Ureter (tissue), 1 donor: ENCODE measurements around the gene FBXO24. TPM values are rescaled to one million over a fixed set of nuclear protein-coding genes. Genes with fewer than 3 reads are reported as not detected.

Experiments used
- DNase-seq: peaks from one replicate; pipeline ENCODE4 v3.0.0-alpha.2; 2020; ENCODE audit warnings: low spot score
- total RNA-seq: library from RNA; stranded (reverse); gene quantifications from one replicate; pipeline ENCODE4 v1.2.4, GENCODE V29; 2023
- donor health status: DM: yes; HTN: yes; CAD: no.

The FBXO24 gene
- total RNA-seq, 1 donor from 2014 or later = 0.29 TPM

DNA sequence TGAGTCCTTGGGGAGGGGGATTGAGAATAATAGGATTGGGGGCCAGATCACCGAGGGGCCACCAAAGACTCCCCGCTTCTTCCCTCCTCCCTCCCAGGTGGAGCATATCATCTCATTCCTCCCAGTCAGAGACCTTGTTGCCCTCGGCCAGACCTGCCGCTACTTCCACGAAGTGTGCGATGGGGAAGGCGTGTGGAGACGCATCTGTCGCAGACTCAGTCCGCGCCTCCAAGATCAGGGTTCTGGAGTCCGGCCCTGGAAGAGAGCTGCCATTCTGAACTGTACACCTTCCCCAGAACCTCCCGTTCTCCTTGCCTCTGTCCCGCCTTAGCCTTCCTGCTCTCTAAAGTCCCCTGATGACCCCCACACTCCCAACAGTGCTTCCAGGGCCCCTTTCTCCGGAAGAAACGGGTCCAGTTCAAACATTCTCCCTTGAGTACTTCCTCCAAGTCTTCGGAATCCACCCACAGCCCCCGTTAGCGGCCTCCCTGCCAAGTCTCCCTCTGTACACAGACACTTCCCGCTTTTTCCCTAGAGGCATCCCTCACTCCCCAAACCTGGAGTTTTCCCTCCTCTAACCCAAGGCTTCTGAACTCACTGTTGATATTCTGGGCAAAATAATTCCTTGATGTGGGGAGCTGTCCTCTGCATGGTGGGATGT is 4.1 kb downstream of the FBXO24 start:
- no peak for DNase-seq

- no peak for DNase-seq
Measured at GRCh38 chr7:100591596-100591995, 5.5 kb downstream of the FBXO24 start.

DNA sequence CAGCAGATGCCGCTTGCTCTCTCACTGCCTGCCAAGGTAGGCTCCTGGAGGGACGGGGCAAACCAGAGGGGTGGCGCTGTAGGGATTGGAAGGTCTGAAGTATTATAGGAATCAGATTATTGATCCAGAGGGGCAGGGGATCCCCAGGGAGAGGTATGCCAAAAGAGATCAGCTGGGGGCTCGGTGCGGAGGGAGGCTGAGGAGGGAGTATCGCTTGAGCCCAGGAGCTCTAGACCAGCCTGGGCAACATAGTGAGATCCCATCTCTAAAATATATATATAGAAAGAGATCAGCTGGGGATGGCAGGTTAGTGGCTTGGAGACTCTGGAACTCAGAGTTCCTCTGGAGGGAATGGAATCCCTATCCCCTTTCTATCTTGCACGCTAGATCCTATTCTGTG is 9.1 kb downstream of the FBXO24 start:
- no peak for DNase-seq

GRCh38 chr7:100598425-100598824 is 12.3 kb downstream of the FBXO24 start:
- DNase-seq = no peak

DNA sequence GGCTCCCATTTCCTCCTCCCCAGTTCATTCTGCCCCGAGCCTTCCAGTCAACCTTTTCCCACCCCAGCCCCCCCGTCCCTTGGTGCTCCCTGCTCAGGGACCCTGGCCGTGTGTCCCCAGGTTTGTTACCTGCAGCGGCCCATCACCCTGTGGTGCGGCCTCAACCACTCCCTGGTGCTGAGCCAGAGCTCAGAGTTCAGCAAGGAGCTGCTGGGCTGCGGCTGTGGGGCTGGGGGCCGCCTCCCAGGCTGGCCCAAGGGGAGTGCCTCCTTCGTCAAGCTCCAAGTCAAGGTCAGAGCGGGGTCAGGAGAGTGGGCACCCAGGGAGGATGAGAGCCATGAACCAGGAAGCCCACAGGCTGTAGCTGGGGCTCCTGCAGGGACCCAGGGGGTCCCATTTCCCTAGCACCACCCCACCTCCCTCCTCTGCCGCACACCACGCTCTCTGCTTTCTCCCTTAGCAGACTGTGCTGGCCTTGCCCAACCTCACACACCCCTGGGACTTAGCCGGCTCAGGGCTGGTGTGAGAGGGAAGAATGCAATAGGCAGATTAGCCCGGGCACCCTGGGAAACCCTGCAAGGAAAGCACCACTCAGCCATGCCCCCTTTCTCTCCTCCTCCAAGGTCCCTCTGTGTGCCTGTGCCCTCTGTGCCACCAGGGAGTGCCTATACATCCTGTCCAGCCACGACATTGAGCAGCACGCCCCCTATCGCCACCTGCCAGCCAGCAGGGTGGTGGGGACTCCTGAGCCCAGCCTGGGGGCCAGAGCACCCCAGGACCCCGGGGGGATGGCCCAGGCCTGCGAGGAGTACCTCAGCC is 14.0 kb downstream of the FBXO24 start:
- no peak for DNase-seq

GRCh38 chr7:100600730-100601038 is 14.6 kb downstream of the FBXO24 start:
- DNase-seq = no peak

- DNase-seq = peak; percentile 89
Measured at GRCh38 chr7:100602889-100603725, 17.0 kb downstream of the FBXO24 start.

DNA sequence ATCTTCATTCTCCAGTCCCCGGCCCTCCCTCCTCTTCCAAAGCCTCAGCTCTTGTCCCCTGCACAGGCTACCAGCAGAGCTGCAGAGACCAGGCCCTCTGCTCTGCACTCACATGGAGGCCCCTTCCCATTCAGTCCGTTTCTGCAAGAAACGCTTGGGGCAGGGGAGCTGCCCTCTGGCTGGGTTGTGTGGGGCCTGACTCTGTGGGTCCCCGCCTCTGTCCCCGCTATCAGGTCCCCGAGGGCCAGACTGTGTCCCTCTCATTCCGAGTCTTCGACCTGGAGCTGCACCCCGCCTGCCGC is 17.5 kb downstream of the FBXO24 start:
- DNase-seq = no peak

DNA sequence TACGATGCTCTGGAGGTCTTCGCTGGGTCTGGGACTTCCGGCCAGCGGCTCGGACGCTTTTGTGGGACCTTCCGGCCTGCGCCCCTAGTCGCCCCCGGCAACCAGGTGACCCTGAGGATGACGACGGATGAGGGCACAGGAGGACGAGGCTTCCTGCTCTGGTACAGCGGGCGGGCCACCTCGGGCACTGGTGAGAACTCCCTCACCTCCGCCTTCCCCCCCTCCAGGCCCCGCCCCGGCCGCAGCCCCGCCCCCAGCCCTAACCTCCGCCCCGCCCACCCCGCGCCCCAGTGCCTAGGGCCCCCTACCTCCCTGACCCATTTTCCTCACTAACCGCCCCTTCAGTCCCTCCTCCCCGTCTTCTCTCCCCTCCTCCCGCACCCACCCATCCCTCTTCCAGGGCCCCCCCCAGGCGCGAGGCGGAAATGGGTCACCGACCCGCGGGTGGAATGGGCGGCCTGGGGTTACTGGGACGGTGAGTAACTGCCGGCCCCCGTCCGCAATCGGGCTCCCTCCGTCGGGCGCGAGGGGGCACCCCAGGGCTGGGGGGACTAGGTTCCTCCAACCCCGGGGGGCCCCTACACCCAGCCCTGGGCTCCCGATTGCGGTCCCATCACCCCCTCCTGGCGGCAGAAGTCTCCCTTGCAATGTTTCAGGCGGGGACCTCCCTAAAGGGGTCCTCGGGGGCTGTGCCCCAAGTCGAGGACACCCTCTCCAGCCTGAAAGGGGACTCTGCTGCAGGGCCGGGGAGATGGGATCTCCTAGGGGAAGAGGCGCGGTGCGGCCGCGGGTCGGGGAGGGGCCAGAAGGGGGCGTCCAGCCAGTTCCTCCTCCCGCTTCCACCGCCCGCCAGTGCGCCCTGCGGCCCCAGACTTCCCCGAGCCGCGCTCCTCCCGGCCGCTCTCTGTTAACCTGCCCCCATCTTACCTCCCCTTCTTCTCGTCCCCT is 18.2 kb downstream of the FBXO24 start:
- DNase-seq = peak; percentile 77

- no peak for DNase-seq
Measured at GRCh38 chr7:100604976-100605911, 19.1 kb downstream of the FBXO24 start.

DNA sequence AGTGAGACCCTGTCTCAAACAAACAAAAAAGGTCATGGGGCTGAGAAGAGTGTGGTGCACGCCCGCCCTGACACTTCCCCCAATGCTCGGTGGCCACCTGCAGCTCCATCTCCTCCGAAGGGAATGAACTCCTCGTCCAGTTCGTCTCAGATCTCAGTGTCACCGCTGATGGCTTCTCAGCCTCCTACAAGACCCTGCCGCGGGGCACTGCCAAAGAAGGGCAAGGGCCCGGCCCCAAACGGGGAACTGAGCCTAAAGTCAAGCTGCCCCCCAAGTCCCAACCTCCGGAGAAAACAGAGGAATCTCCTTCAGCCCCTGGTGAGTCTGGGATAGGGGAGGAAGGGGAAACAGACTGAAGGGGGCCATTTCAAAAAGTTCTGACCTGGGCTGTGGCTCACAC is 20.2 kb downstream of the FBXO24 start:
- DNase-seq = no peak

- DNase-seq = no peak
Measured at GRCh38 chr7:100607111-100607510, 21.0 kb downstream of the FBXO24 start.

DNA sequence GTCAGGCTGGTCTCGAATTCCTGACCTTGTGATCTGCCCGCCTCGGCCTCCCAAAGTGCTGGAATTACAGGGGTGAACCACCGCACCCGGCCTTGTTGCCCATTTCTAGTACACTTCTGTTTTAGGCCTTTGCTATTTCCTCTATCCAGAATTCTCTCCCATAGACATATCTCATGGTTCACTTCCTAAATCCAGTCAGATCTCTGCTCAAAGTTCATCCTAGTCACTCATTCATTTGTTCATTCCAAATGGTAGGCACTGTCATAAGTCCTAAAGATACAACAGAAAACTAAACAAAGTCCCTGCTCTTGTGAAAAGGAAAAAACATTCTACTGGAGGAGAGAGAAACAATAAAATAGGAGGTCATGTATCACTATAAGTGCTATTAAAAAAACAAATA is 23.8 kb downstream of the FBXO24 start:
- no peak for DNase-seq

GRCh38 chr7:100611983-100612729 is 26.0 kb downstream of the FBXO24 start, which contains the start of gene MOSPD3:
TSS of gene MOSPD3 (plus strand) at chr7:100612540. CDS start at chr7:100612792, 252 bp downstream.
- peak; percentile 99 for DNase-seq

DNA sequence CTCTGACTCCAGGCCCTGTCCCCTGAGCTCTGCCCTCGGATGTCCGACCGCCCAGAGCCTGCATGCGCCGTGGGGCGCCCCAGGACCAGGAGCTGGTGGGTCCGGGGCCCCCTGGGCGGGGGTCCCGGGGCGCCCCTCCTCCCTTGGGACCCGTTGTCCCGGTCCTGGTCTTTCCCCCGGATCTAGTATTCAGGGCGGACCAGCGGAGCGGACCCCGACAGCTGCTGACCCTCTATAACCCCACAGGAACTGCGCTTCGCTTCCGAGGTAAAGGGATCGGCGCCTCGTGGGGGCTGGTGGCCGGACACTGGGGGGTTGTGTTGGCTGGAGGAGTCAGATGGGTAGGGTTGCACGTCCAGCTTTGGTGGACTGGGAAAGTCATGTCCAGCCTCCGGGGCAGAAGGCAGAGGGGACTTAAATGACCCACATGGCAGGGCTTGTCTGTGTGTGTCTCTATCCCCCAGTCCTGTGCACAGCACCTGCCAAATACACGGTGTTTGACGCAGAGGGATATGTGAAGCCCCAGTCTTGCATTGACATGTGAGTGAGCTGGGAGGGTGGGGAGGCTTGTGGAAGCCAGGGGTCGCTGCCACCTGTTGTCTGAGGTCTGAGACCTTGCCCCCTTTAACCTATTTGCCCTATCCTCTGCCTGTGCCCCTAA is 26.7 kb downstream of the FBXO24 start:
- DNase-seq = peak; percentile 60

DNA sequence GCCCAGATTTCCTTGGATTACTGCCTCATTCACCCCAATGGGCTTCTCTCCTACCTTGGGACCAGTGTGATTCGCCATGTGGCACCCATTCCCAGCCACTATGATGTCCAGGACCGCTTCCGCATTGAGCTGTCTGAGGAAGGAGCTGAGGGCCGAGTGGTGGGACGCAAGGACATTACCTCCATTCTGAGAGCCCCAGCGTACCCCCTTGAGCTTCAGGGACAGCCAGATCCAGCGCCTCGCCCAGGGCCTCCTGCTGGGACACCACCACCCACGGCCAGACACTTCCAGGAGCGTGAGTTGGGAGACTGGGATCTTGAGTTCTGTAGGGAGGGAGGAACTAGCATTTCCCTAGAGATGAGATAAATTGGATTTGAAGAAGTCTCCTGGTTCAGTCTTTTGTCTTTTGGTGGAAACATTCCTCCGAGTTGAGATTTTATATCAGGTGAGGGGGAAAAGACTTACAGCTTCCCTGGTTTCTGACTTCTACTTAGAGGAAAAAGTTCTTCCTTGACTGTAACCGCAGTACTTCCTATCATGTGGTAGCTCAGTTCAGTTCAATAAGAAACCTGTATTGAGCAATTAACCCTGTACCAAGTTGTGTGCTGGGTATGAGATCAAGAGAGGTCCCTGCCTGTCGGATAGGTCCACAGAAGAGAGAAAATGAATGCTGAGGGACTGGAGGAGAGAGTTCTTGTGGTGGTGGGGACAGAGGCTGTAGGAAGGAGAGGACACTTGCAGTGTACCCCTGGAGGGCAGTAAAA is 27.5 kb downstream of the FBXO24 start:
- no peak for DNase-seq

DNA sequence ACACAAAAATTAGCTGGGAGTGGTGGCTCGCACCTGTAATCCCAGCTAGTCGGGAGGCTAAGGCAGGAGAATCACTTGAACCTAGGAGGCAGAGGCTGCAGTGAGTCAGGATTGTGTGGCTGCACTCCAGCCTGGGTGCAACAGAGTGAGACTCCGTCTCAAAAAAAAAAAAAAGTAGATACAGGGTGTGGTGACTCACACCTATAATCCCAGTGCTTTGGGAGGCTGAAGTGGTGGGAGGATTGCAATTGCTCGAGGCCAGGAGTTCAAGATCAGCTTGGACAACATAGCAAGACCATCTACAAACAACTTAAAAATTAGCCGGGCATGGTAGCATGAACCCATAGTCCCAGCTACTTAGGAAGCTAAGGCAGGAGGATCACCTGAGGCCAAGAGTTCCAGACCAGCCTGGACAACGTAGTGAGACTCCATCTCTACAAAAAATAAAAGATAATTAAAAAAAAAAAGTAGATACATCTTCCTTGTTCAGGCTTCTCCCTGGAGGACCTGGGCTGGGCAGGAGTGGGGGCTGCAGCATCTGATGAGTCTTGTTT is 28.3 kb downstream of the FBXO24 start:
- DNase-seq = no peak

DNA sequence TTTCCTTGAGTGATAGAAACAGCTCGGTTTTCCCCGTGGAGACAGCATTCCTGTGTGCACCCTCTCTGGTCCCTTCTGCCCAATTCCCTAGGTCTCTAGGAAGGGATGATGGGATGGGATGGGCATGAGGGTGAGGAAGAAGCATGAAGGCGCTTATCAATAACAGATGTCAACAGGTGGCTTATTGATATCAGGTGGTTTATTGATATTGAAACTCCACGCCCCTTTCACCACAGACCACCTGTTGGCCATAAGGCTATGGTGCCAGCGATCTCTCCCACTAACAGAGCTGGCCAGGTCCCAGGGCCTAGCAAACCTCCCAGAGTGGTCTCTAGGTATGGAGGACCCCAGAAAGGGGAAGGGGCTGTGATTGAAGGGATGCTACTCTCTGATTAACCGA is 34.1 kb downstream of the FBXO24 start:
- no peak for DNase-seq
